Measurements from ENCODE around the gene NXPH2.

NXPH2 gene

GRCh38 chr2:138782383-138782782 is 2.2 kb upstream of the NXPH2 start:
- H3K36me3 ChIP-seq (ENCODE audit: insufficient read depth, low read length), result no peaks in the 10 kb centered on the region
- H3K9me3 ChIP-seq (ENCODE audit: low read length), result no peaks in the 10 kb centered on the region
- H3K79me2 ChIP-seq (ENCODE audit: insufficient read depth, low read length), result no peaks in the 10 kb centered on the region
- H3K4me2 ChIP-seq (ENCODE audit: low read length), result no peak overlapping the region
- no peaks in the 10 kb centered on the region for H4K20me1 ChIP-seq (ENCODE audit: insufficient read depth, low read length)
- H3K9ac ChIP-seq (ENCODE audit: low read length), result no peak overlapping the region
- no peaks in the 10 kb centered on the region for H3F3A ChIP-seq (ENCODE audit: insufficient read depth, low read length)
- H3K9me2 ChIP-seq (ENCODE audit: low read depth, low read length), result no peaks in the 10 kb centered on the region
- no peak overlapping the region for H2AFZ ChIP-seq (ENCODE audit: low read length)
- peaks cover 4% of the 10 kb centered on the region; the same call in 1 of the 2 replicates for H3K27me3 ChIP-seq (ENCODE audit: insufficient read depth, low read length)
- no peak overlapping the region for H3K27ac ChIP-seq (ENCODE audit: low read depth, low read length, poor library complexity, severe bottlenecking)
- H3K4me3 ChIP-seq (ENCODE audit: low read depth, low read length, poor library complexity, severe bottlenecking), result no peak overlapping the region
- TF ChIP-seq EZH2 (IDR thresholded peaks at IDR 0.05; ENCODE audit: borderline replicate concordance, low read length), result no peak
- TF ChIP-seq, protein P1, sequence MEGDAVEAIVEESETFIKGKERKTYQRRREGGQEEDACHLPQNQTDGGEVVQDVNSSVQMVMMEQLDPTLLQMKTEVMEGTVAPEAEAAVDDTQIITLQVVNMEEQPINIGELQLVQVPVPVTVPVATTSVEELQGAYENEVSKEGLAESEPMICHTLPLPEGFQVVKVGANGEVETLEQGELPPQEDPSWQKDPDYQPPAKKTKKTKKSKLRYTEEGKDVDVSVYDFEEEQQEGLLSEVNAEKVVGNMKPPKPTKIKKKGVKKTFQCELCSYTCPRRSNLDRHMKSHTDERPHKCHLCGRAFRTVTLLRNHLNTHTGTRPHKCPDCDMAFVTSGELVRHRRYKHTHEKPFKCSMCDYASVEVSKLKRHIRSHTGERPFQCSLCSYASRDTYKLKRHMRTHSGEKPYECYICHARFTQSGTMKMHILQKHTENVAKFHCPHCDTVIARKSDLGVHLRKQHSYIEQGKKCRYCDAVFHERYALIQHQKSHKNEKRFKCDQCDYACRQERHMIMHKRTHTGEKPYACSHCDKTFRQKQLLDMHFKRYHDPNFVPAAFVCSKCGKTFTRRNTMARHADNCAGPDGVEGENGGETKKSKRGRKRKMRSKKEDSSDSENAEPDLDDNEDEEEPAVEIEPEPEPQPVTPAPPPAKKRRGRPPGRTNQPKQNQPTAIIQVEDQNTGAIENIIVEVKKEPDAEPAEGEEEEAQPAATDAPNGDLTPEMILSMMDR (IDR thresholded peaks at IDR 0.05; ENCODE audit: low read length), result no peak
- no peaks in the 10 kb centered on the region for H3K4me1 ChIP-seq (ENCODE audit: insufficient read depth, low read length, severe bottlenecking)

GRCh38 chr2:138780908-138781307 is 718 bp upstream of the NXPH2 start:
- H3K4me1 ChIP-seq (ENCODE audit: insufficient read depth, low read length, severe bottlenecking), result no peaks in the 10 kb centered on the region
- H2AFZ ChIP-seq (ENCODE audit: low read length), result no peak overlapping the region
- H3K9ac ChIP-seq (ENCODE audit: low read length), result no peak overlapping the region
- no peaks in the 10 kb centered on the region for H4K20me1 ChIP-seq (ENCODE audit: insufficient read depth, low read length)
- no peaks in the 10 kb centered on the region for H3K36me3 ChIP-seq (ENCODE audit: insufficient read depth, low read length)
- H3F3A ChIP-seq (ENCODE audit: insufficient read depth, low read length), result no peaks in the 10 kb centered on the region
- H3K4me2 ChIP-seq (ENCODE audit: low read length), result no peak overlapping the region
- H3K4me3 ChIP-seq (ENCODE audit: low read depth, low read length, poor library complexity, severe bottlenecking), result no peak overlapping the region
- no peak overlapping the region for H3K27ac ChIP-seq (ENCODE audit: low read depth, low read length, poor library complexity, severe bottlenecking)
- H3K79me2 ChIP-seq (ENCODE audit: insufficient read depth, low read length), result no peaks in the 10 kb centered on the region
- no peaks in the 10 kb centered on the region for H3K9me3 ChIP-seq (ENCODE audit: low read length)
- H3K27me3 ChIP-seq (ENCODE audit: insufficient read depth, low read length), result peaks cover 4% of the 10 kb centered on the region; the same call in 1 of the 2 replicates
- no peak for TF ChIP-seq EZH2 (IDR thresholded peaks at IDR 0.05; ENCODE audit: borderline replicate concordance, low read length)
- TF ChIP-seq, protein P1 (IDR thresholded peaks at IDR 0.05; ENCODE audit: low read length), result no peak
- no peaks in the 10 kb centered on the region for H3K9me2 ChIP-seq (ENCODE audit: low read depth, low read length)

- H2AFZ ChIP-seq (ENCODE audit: low read length), result no peak overlapping the region
- peaks cover 4% of the 10 kb centered on the region; the same call in 1 of the 2 replicates for H3K27me3 ChIP-seq (ENCODE audit: insufficient read depth, low read length)
- no peak overlapping the region for H3K9ac ChIP-seq (ENCODE audit: low read length)
- H4K20me1 ChIP-seq (ENCODE audit: insufficient read depth, low read length), result no peaks in the 10 kb centered on the region
- H3K4me3 ChIP-seq (ENCODE audit: low read depth, low read length, poor library complexity, severe bottlenecking), result no peak overlapping the region
- no peak overlapping the region for H3K27ac ChIP-seq (ENCODE audit: low read depth, low read length, poor library complexity, severe bottlenecking)
- H3F3A ChIP-seq (ENCODE audit: insufficient read depth, low read length), result no peaks in the 10 kb centered on the region
- TF ChIP-seq, protein P1 (IDR thresholded peaks at IDR 0.05; ENCODE audit: low read length), result no peak
- no peak for TF ChIP-seq EZH2 (IDR thresholded peaks at IDR 0.05; ENCODE audit: borderline replicate concordance, low read length)
- H3K4me1 ChIP-seq (ENCODE audit: insufficient read depth, low read length, severe bottlenecking), result no peaks in the 10 kb centered on the region
- no peak overlapping the region for H3K4me2 ChIP-seq (ENCODE audit: low read length)
- H3K9me2 ChIP-seq (ENCODE audit: low read depth, low read length), result no peaks in the 10 kb centered on the region
- no peaks in the 10 kb centered on the region for H3K9me3 ChIP-seq (ENCODE audit: low read length)
- H3K79me2 ChIP-seq (ENCODE audit: insufficient read depth, low read length), result no peaks in the 10 kb centered on the region
- H3K36me3 ChIP-seq (ENCODE audit: insufficient read depth, low read length), result no peaks in the 10 kb centered on the region
Measured at GRCh38 chr2:138780446-138780880, 273 bp upstream of the NXPH2 start.
